IMR-90 (cell line): ENCODE results near the gene ZMYM2. TPM values are rescaled to one million over a fixed set of nuclear protein-coding genes. Genes with fewer than 3 reads are reported as not detected.

Experiments
- ATAC-seq: fragments of 200-7000 bp; cut with Tn5 transposase; 2 replicates; pipeline ENCODE4 v1.9.1; 2020; ENCODE audit warnings: low read depth, mild to moderate bottlenecking, moderate library complexity
- BruUV-seq: library from RNA; stranded (reverse); fragments of 400-500 nt; replicated peaks from 2 replicates; lab custom pipeline; 2021; lab: Mats Ljungman, UMichigan
- CTCF ChIA-PET: fragments of 300-600 bp; formaldehyde crosslinking; extraction: SDS; loops from one replicate; lab custom pipeline; 2021; ENCODE audit warnings: antibody characterized with exemption; lab: Yijun Ruan, JAX
- POLR2A ChIA-PET: fragments of 300-600 bp; sonication (Branson Sonifier 250); formaldehyde crosslinking; loops from one replicate; lab custom pipeline; 2022; ENCODE audit warnings: antibody characterized with exemption; ENCODE audit not compliant: unreplicated experiment; lab: Charles Lee
- DNase-seq: peaks from one replicate; pipeline ENCODE4 v3.0.0; 2013
- H2AFZ ChIP-seq: replicated peaks from 2 replicates; pipeline ENCODE3; 2013; ENCODE audit warnings: low read length, mild to moderate bottlenecking; ENCODE audit not compliant: poor library complexity
- H2AK5ac ChIP-seq: 2 replicates; pipeline ENCODE4 v1.6.1; 2013; ENCODE audit warnings: low read depth, low read length, inconsistent platforms
- H2AK9ac ChIP-seq: replicated peaks from 2 replicates; pipeline ENCODE3; 2013; ENCODE audit warnings: mild to moderate bottlenecking, low read depth, low read length, moderate library complexity; ENCODE audit not compliant: poor library complexity
- H2BK120ac ChIP-seq: 2 replicates; pipeline ENCODE4 v1.6.1; 2013; ENCODE audit warnings: low read depth, low read length, inconsistent platforms
- H2BK15ac ChIP-seq: 3 replicates; pipeline ENCODE4 v1.6.1; 2013; ENCODE audit warnings: low read depth, low read length, inconsistent platforms
- H2BK20ac ChIP-seq: 2 replicates; pipeline ENCODE4 v1.6.1; 2013; ENCODE audit warnings: low read depth, mild to moderate bottlenecking, inconsistent platforms, low read length, moderate library complexity
- H2BK5ac ChIP-seq: 2 replicates; pipeline ENCODE4 v1.6.1; 2013; ENCODE audit warnings: mild to moderate bottlenecking, low read depth, low read length, inconsistent platforms; ENCODE audit not compliant: poor library complexity, severe bottlenecking
- H3K14ac ChIP-seq: replicated peaks from 2 replicates; pipeline ENCODE4 v1.6.1; 2013; ENCODE audit warnings: low read depth, low read length, inconsistent platforms
- H3K18ac ChIP-seq: 2 replicates; pipeline ENCODE4 v1.6.1; 2013; ENCODE audit warnings: low read depth, low read length, control low read depth
- H3K23ac ChIP-seq: 2 replicates; pipeline ENCODE4 v1.6.1; 2013; ENCODE audit warnings: low read depth, low read length, inconsistent platforms
- H3K27ac ChIP-seq: 2 replicates; pipeline ENCODE4 v1.5.1; 2013; ENCODE audit warnings: mild to moderate bottlenecking, control low read depth, low read length; ENCODE audit not compliant: insufficient read depth
- H3K27me3 ChIP-seq: 2 replicates; pipeline ENCODE4 v1.6.1; 2013; ENCODE audit warnings: low read length; ENCODE audit not compliant: control insufficient read depth, insufficient read depth
- H3K36me3 ChIP-seq: 2 replicates; pipeline ENCODE4 v1.6.1; 2013; ENCODE audit warnings: low read length, mixed read lengths; ENCODE audit not compliant: control insufficient read depth, insufficient read depth
- H3K4ac ChIP-seq: 2 replicates; pipeline ENCODE4 v1.6.1; 2013; ENCODE audit warnings: low read depth, low read length, inconsistent platforms
- H3K4me1 ChIP-seq: 2 replicates; pipeline ENCODE4 v1.6.1; 2013; ENCODE audit warnings: low read length, mixed read lengths; ENCODE audit not compliant: control insufficient read depth, insufficient read depth
- H3K4me2 ChIP-seq: 2 replicates; pipeline ENCODE4 v1.6.1; 2013; ENCODE audit warnings: low read depth, mild to moderate bottlenecking, control low read depth, low read length, moderate library complexity
- H3K4me3 ChIP-seq: 2 replicates; pipeline ENCODE4 v1.5.1; 2013; ENCODE audit warnings: low read depth, mild to moderate bottlenecking, control low read depth, low read length, moderate library complexity; ENCODE audit not compliant: insufficient read depth
- H3K56ac ChIP-seq: 2 replicates; pipeline ENCODE4 v1.6.1; 2013; ENCODE audit warnings: low read length, inconsistent platforms; ENCODE audit not compliant: insufficient read depth; ENCODE audit errors: extremely low read depth
- H3K79me1 ChIP-seq, 2 experiments: 2 replicates each; pipeline ENCODE4 v1.6.1; 2013; ENCODE audit warnings: low read length in 2 of 2, inconsistent platforms in 1 of 2, low read depth in 1 of 2
- H3K9ac ChIP-seq: 2 replicates; pipeline ENCODE4 v1.6.1; 2013; ENCODE audit warnings: low read depth, low read length, control low read depth
- H3K9me1 ChIP-seq: 2 replicates; pipeline ENCODE4 v1.6.1; 2013; ENCODE audit warnings: low read length, inconsistent platforms; ENCODE audit not compliant: insufficient read depth
- H3K9me3 ChIP-seq: 2 replicates; pipeline ENCODE4 v1.6.1; 2013; ENCODE audit warnings: low read length; ENCODE audit not compliant: control insufficient read depth, insufficient read depth
- H4K20me1 ChIP-seq: 2 replicates; pipeline ENCODE4 v1.6.1; 2013; ENCODE audit warnings: low read length, inconsistent platforms; ENCODE audit not compliant: insufficient read depth
- H4K5ac ChIP-seq: 2 replicates; pipeline ENCODE4 v1.6.1; 2013; ENCODE audit warnings: mild to moderate bottlenecking, low read depth, low read length, control low read depth
- H4K8ac ChIP-seq, 2 experiments: 2 replicates each; pipeline ENCODE4 v1.6.1; 2013; ENCODE audit warnings: low read depth in 2 of 2, low read length in 2 of 2, control low read depth in 1 of 2, inconsistent platforms in 1 of 2
- H4K91ac ChIP-seq: 2 replicates; pipeline ENCODE4 v1.6.1; 2013; ENCODE audit warnings: low read depth, low read length, inconsistent platforms; ENCODE audit not compliant: insufficient read depth
- BHLHE40 ChIP-seq: fragments of 150-350 bp; IDR thresholded peaks from 2 replicates; pipeline ENCODE4 v1.6.1; 2016; ENCODE audit warnings: mild to moderate bottlenecking, low read depth, low read length
- CEBPB ChIP-seq: IDR thresholded peaks from 2 replicates; pipeline ENCODE4 v1.6.1; 2012; ENCODE audit warnings: low read depth, low read length, improper control_type of control experiment
- CHD1 ChIP-seq: IDR thresholded peaks from 2 replicates; pipeline ENCODE4 v1.6.1; 2012; ENCODE audit warnings: low read depth, low read length, improper control_type of control experiment
- CTCF ChIP-seq: conservative IDR thresholded peaks from 2 replicates; pipeline ENCODE4 v1.5.1; 2012; ENCODE audit warnings: mild to moderate bottlenecking, low read depth, low read length, improper control_type of control experiment
- ELK1 ChIP-seq: fragments of 150-350 bp; IDR thresholded peaks from 2 replicates; pipeline ENCODE4 v1.6.1; 2016; ENCODE audit warnings: low read depth, mild to moderate bottlenecking, low read length, moderate library complexity, borderline replicate concordance
- FOS ChIP-seq: fragments of 150-350 bp; IDR thresholded peaks from 2 replicates; pipeline ENCODE4 v1.6.1; 2016; ENCODE audit warnings: low read depth, low read length
- MAFK ChIP-seq: IDR thresholded peaks from 2 replicates; pipeline ENCODE4 v1.6.1; 2012; ENCODE audit warnings: low read depth, low read length, improper control_type of control experiment
- MAZ ChIP-seq: IDR thresholded peaks from 2 replicates; pipeline ENCODE4 v1.6.1; 2012; ENCODE audit warnings: low read depth, mild to moderate bottlenecking, low read length, improper control_type of control experiment, moderate library complexity, borderline replicate concordance
- MXI1 ChIP-seq: IDR thresholded peaks from 2 replicates; pipeline ENCODE4 v1.6.1; 2012; ENCODE audit warnings: low read depth, mild to moderate bottlenecking, low read length, moderate library complexity, borderline replicate concordance
- NFE2L2 ChIP-seq: fragments of 150-350 bp; IDR thresholded peaks from 2 replicates; pipeline ENCODE4 v1.6.1; 2016; ENCODE audit warnings: low read depth, mild to moderate bottlenecking, low read length
- POLR2A ChIP-seq: IDR thresholded peaks from 2 replicates; pipeline ENCODE4 v1.6.1; 2012; ENCODE audit warnings: mild to moderate bottlenecking, low read depth, low read length
- RAD21 ChIP-seq: IDR thresholded peaks from 2 replicates; pipeline ENCODE4 v1.6.1; 2012; ENCODE audit warnings: low read length, improper control_type of control experiment
- RCOR1 ChIP-seq: IDR thresholded peaks from 2 replicates; pipeline ENCODE4 v1.6.1; 2012; ENCODE audit warnings: mild to moderate bottlenecking, low read length, improper control_type of control experiment; ENCODE audit not compliant: insufficient replicate concordance
- RFX5 ChIP-seq: IDR thresholded peaks from 2 replicates; pipeline ENCODE4 v1.8.0; 2012; ENCODE audit warnings: low read depth, mild to moderate bottlenecking, low read length, moderate library complexity
- SMC3 ChIP-seq: fragments of 150-350 bp; IDR thresholded peaks from 2 replicates; pipeline ENCODE4 v1.6.1; 2016; ENCODE audit warnings: low read depth, mild to moderate bottlenecking, antibody characterized with exemption, low read length, moderate library complexity
- USF2 ChIP-seq: fragments of 150-350 bp; IDR thresholded peaks from 2 replicates; pipeline ENCODE4 v1.6.1; 2017; ENCODE audit warnings: mild to moderate bottlenecking, antibody characterized with exemption, low read length, low read depth
- WGBS, 2 experiments: methylation state at CpG; one replicate each; pipeline versions ENCODE4 v1.1.5 to v1.1.7; 2013; ENCODE audit warnings: missing lambda C conversion rate in 2 of 2; ENCODE audit not compliant: insufficient read length in 1 of 2; ENCODE audit errors: extremely low coverage in 2 of 2; 5-methylcytosine and 5-hydroxymethylcytosine counted together
- dilution Hi-C: fragments of 300-500 bp; cut with HindIII; formaldehyde crosslinking; loops from one replicate; pipeline ENCODE4 v1.14.3; 2018; ENCODE audit warnings: low sequenced_read_pairs; ENCODE audit not compliant: unreplicated experiment
- in situ Hi-C: fragments of 300-500 bp; cut with MboI; formaldehyde crosslinking; loops from 3 replicates; pipeline ENCODE4 v1.14.3; 2019; ENCODE audit warnings: low sequenced_read_pairs, inconsistent platforms, mixed read lengths
- intact Hi-C: fragments of 100-400 bp; cut with micrococcal nuclease; formaldehyde crosslinking; loops from 2 replicates; pipeline ENCODE4 v1.10.0; 2022
- polyA plus RNA-seq, 3 experiments: library from polyadenylated mRNA; depleted of rRNA; stranded (reverse); fragments of >200 nt; gene quantifications; 2 replicates each; pipeline ENCODE4 v1.2.3, GENCODE V29; 2012; ENCODE audit warnings: low replicate concordance in 1 of 3
- total RNA-seq: library from RNA; depleted of rRNA; stranded (reverse); fragments of >200 nt; gene quantifications from 2 replicates; pipeline ENCODE4 v1.2.3, GENCODE V29; 2012

Gene ZMYM2
- total and polyA plus RNA-seq, 2 of the 4 experiments (the other 2 are of a cell fraction), result 15.7 to 51.1 TPM

- H3K56ac ChIP-seq, result no peak overlapping the region
- H3K4ac ChIP-seq, result no peak overlapping the region
- H3K79me1 ChIP-seq, result no peaks in the 10 kb centered on the region
- no peak overlapping the region for H2AK9ac ChIP-seq
- no peak overlapping the region for H3K4me3 ChIP-seq
- no peaks in the 10 kb centered on the region for H4K20me1 ChIP-seq
- no peak overlapping the region for H4K5ac ChIP-seq
- H3K9ac ChIP-seq, result no peak overlapping the region
- H2BK20ac ChIP-seq, result no peak overlapping the region
- in situ Hi-C loops, result no loop called here
- DNase-seq (no peak), ATAC-seq (no peak)
- peak overlapping the region; percentile 78; the same call in 1 of the 2 replicates for H2AK5ac ChIP-seq
- H3K36me3 ChIP-seq, result no peaks in the 10 kb centered on the region
- no peaks in the 10 kb centered on the region for H3K9me3 ChIP-seq
- H3K4me1 ChIP-seq, result peaks cover 7% of the 10 kb centered on the region
- no peak overlapping the region for H3K4me2 ChIP-seq
- H2BK15ac ChIP-seq, result no peak overlapping the region
- TF ChIP-seq BHLHE40 (no peak), MAFK (no peak), CTCF (no peak), POLR2A (no peak), FOS (no peak), MAZ (no peak), RFX5 (no peak), CHD1 (no peak), CEBPB (no peak), ELK1 (no peak), SMC3 (no peak), NFE2L2 (no peak), MXI1 (no peak), RAD21 (no peak), RCOR1 (no peak), USF2 (no peak)
- no peak overlapping the region for H3K27ac ChIP-seq
- no peaks in the 10 kb centered on the region for H3K9me1 ChIP-seq
- peaks cover 3% of the 10 kb centered on the region; the same call in 1 of the 2 replicates for H3K27me3 ChIP-seq
- no peak overlapping the region for H3K23ac ChIP-seq
- dilution Hi-C loops, result no loop called here
- no peak overlapping the region for H4K91ac ChIP-seq
- H2BK5ac ChIP-seq, result no peak overlapping the region
- 55% methylated on average over 2 of the region's 4 CpGs; no CpG with 5 or more reads in 1 of the 2 experiments for WGBS, 2 experiments
- BruUV-seq, result no TSS peak
- no peak overlapping the region for H3K18ac ChIP-seq
- CTCF ChIA-PET, result no interaction called here
- H2AFZ ChIP-seq, result no peak overlapping the region
- no peak overlapping the region for H4K8ac ChIP-seq
- no peak overlapping the region for H2BK120ac ChIP-seq
- no peak overlapping the region for H3K14ac ChIP-seq
- intact Hi-C loops, result no loop called here
- POLR2A ChIA-PET, result no interaction called here
These were observed 167.2 kb downstream of the ZMYM2 start for GRCh38 chr13:20125783-20126165.
